NCI-H345 treated with DMSO at 0.1 percent for 48 hours (cell line): ENCODE data around the gene CALU.

ENCODE experiments used
- DNase-seq: peaks from one replicate; lab custom pipeline; 2025; ENCODE audit not compliant: unreplicated experiment; lab: John Stamatoyannopoulos, UW

The CALU gene

DNA sequence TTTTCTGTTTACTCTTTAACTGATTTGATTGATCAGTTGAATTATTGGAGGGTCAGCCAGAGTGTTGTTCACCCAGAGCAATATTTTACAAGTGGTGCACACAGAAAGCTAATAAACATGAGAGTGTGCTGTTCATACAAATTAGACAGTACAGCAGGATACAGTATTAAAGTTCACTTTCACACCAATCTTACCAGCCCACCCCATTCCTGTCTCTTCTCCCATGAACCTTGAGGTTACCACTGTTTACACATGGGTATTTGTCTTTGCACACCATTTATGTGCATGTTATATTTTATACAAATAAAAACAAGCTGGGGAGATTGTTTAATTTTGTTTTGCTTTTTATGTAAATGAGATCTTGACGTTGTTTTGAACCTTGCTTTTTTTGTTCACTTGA lies 6.5 kb downstream of the CALU start:
- no peak for DNase-seq

DNA sequence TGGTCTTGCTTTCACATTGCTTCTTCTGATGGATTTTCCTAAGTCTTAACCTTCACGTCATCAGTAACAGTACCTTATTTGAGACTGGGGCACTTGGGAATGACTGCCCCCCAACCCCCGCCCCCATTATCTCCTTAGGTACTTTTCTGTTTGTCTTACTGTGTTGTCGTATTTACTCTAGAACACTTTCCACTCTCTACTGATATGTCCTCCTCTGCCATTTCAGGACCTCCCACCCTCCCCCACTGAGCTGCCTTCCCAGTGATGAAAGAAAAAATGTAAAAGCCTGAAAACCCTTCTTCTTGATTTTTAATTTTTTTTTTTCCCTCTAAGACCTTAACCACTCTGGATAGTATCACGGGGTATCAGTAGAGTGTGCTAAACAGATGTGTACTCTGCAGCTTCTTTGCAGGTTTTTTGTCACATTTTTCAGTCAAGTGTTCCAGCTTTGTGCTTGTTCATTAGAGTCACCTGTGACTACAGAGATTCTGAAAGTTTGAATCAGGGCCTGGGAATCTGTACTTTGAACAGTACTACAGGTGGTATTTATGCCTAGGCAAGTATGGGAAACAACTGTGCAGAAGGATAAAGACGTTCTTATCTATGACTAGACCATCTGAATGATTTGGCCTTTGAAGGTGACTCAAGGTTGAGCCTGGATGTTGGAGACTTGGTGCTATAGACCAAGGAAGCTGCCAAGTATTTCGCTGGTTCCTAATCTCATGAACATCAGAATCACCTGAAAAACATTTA lies 8.3 kb downstream of the CALU start:
- DNase-seq: no peak

DNA sequence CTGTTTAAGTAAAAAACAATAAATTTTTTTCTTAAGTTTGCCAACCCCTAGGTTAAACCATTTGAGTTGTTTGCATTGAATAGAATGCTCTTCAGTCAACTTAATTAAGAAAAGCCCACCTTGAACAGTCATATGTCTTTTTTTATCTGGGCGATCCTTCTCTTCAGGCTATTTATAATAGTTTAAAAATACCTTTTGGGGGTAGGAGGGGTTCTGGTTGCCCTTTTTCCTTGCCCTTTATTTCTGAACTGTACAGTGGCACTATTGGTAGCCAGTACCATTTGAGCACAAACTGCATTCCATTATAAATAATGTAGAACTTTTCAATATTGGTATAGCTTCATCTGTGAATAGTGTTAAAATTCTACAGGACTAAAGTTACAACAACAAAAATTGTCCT lies 13.1 kb downstream of the CALU start:
- no peak for DNase-seq

DNA sequence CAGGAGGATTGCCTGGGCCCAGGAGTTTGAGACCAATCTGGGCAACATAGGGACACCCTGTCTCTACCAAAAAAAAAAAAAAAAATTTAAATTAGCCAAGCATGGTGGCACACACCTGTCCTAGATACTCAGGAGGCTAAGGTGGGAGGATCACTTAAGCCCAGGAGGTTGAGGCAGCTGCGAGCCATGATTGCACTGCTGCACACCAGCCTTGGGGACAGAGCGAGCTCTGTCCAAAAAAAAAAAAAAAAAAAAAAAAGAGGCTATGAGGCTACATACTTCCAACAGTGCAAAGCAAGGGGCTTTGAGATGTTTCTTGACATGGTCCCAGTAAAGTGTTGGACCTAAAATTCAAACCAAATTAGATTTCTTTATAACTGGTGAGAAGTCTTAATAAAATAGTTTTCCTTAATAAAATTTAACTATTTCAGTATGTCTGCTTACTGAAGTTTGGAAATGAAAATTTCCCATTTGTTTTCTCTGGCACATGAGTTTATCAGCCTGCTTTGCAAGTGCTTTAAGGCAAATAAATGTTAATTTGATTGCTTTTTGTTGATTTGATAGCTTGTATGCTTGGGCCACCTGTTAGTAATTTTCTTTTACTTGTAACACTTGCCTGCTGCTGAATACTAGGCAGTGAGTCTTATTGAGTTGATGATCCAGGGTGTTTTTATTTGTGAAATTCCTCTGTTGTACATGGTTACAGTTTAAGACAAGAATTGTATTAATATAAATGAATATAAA lies 16.1 kb downstream of the CALU start:
- DNase-seq: no peak

DNA sequence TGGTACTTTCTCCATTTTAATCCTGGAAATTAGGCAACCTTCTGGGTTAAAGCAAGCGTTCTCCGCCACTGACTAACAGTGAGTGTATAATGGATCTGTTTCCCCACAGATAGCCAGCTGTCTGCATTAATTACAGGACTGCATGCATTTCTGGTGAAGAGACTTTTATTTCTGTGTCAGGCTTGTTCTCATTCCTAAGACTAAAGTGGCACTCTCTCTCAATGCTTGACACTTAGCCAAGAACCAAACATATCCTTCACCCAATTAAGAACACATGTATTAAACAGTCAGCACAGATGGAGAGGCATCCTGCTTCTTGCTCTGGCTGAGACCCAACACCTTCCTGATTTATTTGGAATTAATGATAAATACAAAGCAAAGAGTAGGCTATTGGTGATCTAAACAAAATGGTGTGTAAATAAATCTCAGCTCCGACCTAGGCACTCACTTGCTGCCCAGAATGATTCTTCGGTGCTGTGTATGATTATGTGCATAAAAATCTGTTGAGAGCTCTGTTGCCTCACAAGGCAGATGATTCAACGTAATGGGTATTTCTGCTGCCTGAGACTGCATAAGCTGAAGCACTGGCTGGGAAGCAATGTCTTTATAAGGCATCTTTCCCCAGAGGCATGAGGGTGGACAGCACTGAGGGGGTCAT lies 16.8 kb downstream of the CALU start:
- no peak for DNase-seq

DNA sequence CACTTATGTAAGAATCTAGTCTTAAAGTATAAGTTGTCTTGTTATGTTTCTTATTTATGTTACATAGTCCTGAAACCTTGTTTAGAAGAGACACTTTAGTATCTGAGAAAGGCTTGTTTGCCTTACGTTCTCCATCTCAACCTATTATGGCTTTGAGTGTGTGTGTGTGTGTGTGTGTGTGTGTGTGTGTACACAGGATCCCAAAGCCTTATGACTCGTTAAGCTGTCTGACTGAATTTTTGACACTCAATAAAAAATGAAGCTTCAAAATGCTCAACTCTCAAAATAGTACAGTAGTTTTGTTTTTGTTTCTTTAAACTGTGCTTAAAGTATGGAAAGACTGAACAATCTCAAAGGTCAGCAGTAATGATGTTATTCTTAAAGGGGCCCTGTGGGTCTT lies 18.0 kb downstream of the CALU start:
- DNase-seq: no peak

DNA sequence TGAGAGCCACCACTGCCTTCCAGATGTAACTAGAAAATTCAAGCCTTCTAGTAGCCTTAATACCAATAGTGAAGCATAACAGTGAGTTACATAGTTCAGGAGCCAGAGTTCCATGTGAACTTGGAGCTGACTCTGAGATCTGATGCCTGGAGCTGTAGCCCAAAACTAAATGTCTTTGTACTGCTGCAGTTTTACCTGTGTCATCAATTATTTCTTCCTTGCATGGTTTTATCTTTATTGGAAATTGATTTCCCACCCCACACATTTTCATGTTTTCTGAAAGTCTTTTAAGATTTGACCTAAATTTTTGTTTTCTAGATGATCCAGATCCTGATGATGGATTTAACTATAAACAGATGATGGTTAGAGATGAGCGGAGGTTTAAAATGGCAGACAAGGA lies 19.4 kb downstream of the CALU start:
- DNase-seq: no peak

DNA sequence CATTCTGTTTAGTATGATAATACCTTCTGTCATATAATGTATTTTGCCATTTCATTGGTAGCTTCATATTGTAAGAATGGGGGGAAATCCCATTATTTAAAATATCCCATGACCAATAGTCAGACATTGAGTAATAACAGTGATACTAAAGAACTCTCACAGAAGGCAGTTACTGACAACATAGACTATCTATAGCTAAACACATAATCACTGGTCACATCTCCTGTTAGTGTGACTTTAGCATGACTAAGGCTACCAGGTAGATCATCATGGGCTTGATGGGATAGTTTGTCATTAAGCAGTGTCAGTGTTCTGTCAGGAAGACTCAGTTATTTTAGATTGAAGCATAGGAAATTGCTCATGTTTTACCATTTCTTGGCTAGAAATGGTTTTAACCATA lies 20.1 kb downstream of the CALU start:
- DNase-seq: no peak

DNA sequence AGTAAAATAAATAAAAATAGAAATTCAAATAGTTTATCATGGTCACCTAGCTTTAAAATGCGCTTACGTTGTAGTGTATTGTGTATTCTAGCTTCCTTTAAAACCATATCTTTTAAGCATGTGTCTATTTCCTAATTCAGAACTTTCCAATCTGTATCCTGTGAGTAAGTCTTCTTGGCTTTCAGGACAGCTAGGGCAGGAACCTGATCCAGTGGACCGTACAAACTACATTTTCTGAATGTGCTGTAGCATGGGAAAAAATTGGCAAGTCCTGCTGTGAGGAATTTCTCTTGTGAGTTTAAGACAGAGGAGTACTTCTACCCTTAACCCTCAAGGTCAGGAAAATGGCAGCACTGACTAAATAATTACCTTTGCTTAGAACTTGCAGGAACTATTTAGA lies 24.4 kb downstream of the CALU start:
- no peak for DNase-seq

DNA sequence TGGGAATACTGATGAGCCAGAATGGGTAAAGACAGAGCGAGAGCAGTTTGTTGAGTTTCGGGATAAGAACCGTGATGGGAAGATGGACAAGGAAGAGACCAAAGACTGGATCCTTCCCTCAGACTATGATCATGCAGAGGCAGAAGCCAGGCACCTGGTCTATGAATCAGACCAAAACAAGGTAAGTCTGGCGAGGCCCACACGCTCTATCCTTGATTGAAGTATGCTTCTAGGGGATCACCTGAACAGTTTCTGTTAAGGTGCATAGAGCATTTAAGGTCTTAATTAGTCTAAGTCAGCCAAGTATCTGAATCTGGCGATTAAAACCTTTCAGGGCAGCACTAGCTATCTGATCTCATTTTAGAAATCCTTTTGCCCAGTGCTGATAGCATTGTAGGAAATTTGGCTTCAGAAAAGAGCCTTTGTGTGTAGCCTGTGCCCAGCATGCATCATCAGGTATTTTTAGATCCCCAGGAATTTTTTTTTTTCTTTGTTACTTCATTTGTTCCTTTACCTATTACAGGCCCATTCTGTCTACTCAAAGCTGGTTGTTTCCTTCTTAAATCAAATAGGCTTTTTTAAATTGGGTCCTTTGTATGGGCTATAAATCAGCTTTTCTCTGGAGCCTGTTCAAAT lies 28.4 kb downstream of the CALU start:
- DNase-seq: no peak

DNA sequence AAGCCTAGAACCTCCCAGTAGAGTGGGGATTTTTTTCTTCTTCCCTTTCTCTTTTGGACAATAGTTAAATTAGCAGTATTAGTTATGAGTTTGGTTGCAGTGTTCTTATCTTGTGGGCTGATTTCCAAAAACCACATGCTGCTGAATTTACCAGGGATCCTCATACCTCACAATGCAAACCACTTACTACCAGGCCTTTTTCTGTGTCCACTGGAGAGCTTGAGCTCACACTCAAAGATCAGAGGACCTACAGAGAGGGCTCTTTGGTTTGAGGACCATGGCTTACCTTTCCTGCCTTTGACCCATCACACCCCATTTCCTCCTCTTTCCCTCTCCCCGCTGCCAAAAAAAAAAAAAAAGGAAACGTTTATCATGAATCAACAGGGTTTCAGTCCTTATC lies 31.1 kb downstream of the CALU start:
- DNase-seq: no peak

DNA sequence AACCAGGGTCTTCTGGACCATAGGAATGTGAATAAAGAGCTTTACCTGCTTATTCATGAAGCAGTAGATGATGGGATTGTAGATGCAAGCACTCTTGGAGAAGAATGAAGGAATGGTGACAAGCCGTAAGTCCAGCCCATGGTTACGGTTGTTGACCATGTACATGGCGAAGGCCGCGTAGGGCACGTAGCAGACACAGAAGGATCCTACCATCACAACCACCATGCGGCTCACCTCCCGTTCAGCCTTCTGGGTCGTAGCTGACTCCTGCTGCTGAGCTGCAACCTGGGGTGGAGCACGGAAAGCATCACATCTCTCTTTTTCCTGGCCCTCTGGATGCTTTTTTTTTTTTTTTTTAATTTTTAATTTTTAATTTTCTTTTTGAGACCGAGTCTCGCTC lies 34.4 kb downstream of the CALU start:
- no peak for DNase-seq

DNA sequence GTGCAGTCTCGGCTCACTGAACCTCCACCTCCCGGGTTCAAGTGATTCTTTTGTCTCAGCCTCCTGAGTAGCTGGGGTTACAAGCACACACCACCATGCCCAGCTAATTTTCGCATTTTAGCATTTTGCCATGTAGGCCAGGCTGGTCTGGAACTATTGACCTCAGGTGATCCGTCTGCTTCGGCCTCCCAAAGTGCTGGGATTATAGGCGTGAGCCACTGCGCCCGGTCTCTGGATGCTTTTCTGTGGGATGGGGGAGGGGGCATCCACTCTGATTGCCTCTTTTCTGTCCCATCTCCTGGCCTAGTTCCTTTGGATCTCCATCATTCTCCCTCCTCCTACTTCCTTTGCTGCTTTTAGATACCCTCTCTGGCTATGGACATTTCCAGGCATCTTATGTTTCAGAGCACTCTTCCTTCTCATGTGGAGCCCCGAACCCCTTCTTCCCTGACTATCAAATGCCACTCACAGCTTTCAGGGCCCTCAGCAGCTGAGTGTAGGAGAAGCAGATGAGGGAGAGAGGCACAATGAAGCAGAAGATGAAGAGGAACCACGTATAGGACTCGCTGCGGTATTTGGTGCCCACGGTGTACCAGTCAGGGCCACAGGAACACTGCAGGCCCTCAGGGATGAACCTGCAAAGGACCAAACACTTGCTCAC lies 35.0 kb downstream of the CALU start:
- DNase-seq: no peak

DNA sequence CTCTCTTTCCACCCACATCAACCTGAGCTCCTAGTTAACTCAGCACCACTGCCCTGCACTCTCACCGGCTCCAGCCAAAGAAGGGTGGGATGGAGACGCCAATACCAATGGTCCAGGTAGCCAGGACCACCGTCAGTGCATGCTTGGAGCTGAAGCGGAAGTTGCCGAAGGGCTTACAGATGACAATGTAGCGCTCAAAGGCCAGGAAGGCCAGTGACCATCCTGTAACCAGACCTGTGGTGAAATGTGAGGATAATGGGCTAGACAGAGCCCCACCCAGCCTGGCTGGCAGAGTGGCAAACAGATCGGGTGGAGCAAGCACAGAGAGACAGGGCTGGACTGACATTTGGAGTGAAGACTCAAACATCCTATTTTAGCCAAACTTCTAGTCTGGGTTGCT lies 35.8 kb downstream of the CALU start:
- DNase-seq: no peak

DNA sequence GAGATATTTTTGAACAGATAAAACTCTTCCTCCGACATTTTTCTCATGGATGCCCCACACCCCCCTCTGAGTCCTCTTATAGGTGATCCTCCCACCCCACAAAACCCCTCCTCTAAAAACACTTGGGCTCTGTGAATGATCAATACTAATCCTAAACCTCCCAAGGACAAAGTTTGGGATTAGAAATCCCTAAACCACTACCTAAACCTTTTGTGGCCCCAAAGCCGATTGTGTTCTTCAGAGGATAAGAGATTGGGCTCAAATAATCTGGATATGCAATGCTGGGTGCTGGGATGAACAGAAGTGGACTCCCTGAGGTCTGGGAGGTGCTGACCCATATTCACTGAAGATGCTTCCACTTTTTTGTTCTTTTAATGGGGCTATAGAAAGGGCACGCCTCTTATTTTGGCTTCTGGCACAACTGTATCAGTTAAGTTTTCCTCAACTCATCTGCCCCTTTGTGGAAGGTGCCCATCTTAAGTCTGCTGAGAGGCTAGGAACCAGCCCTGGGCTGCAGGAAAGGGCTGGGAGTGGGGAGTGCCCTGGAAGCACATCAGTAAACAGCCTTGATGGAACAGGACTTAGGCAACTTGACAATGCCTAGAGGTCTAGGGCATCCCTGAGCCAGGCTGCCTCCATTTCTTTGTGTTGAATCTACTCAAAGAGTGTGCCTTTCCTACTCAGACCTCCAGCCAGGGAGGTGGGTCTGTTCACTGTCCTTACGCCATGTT lies 36.8 kb downstream of the CALU start, which contains the start of gene OPN1SW:
OPN1SW (minus strand) TSS at position 51 of the 731 bp plus-strand sequence; CDS start at position 38, 13 bp downstream.
- no peak for DNase-seq

DNA sequence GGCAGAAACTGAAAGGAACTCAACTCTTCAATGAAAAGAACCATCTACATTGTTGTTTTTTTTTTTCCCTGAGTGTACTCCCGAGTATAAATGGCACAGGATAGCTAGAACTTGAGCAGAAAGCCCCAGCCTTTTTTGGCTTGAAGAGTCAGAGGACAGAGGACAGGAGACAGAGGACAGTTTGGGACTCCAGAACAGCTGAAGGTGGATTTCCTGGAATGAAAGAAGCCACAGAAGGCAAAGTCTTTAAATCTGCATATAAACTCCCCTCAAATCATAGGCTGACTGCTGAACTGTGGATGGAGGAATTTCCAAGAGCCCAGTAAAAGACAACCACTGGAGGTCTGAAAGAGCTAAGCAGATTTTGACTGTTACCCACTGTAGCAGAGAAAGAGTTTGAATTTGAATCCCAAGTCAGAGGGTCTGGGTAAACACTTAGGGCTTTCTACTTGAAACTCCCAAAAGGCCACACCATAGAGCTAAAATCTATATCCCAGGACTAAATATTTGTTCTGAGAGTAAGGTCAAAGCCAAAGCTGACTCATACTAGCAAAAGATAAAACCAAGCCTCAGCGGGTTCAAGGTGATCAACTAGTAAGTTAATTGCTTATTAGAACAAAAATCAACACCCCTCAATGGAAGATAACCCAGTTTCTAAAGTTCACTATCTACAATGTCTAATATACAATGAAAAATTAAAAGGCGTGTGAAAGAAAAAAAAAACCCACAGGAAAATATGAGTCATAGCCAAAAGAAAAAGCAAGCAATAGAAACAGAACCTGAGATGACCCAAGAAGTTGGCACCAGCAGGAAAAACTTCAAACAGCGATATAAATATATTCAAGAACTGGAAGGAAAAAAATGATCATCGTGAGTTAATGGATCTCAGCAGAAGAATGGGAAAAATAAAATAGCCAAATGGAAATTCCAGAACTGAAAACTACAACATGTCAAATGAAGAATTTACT lies 38.3 kb downstream of the CALU start:
- DNase-seq: no peak

DNA sequence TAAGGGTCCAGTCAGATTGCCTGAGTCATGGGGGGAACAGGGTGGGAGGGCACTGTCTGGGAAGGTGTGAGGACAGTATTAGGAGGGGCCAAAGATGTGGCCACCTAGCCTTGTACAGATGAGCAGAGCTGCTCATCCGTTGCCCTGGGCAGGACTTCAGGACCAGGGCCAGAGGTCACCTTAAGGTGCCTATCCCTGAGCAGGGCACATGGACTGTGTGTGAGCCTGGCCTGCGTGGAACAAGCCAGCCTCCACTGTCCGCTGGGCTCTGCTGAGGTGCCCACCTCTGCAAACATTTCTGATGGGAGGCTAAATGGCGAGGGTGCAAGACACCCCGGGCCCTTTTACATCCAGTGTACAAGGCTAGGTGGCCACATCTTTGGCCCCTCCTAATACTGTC lies 39.8 kb downstream of the CALU start:
- DNase-seq: no peak

DNA sequence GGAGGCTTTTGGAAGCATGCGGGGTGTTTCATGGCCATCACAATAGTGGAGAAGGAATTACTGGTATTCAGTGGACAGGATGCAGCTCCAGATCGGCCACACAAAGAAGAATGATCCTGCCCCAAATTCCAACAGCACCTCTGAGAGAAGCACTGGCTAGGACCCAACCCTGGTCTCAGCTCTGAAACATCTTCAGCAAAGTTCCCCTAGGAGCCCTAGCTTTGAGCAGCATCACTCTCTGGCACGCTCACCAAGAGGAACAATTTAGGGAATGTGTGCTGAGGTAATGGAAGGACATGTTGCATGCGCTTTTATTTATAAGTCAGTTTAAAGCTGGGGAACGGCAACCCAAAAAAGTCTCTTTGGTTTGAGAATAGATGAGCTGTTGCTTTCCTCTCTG lies 42.0 kb downstream of the CALU start:
- no peak for DNase-seq

DNA sequence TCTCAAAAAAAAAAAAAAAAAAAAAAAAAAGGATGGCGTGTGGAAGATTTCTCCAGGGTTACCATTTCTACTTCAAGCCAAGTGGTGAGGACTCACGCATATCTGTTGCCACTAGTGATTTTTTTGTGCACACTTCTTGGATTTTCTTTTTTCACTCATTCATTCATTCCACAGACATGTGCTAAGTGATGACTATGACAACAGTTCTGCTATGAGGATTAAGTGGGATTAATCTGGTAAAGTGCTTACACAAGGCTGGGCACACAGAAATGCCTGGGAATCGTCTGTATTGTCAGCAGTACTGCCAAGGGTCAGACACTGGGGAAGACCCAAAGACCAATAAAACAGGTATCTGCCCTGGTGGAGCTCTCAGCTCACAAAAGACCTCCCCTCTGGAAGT lies 42.7 kb downstream of the CALU start:
- no peak for DNase-seq
